ENCODE data around the gene SLAMF6. TPM values are rescaled to one million over a fixed set of nuclear protein-coding genes. Genes with fewer than 3 reads are reported as not detected.

The SLAMF6 gene
- total and polyA plus RNA-seq, 10 of the 15 experiments (the other 5 are each of a cell fraction or from before 2014, with no cell fraction given) = 20.5 to 89.6 (median 36.5) TPM

- DNase-seq (ENCODE audit: low read depth, low spot score) (no peak), FAIRE-seq (no peak), ATAC-seq (peak; percentile 11; the same call in 2 of the 3 replicates)
- ChIA-PET POLR2A (interaction anchor here (1.0 to 4.5 kb wide), 8 partner anchors 10 to 119 kb away, joined by 4 to 76 read pairs (median 19); partner anchors contain the start of genes CD84 and SLAMF6), RAD21 (ENCODE audit: unreplicated experiment) (interaction anchor here (1.0 to 17.2 kb wide), 22 partner anchors 10 to 194 kb away, joined by 3 to 292 read pairs (median 10); partner anchors contain the start of genes CD48, CD84, SLAMF1 and SLAMF6), SMC1A (ENCODE audit: uncharacterized antibody, unreplicated experiment) (interaction anchor here (0.7 to 23.5 kb wide), 16 partner anchors 10 to 161 kb away, joined by 3 to 735 read pairs (median 8); partner anchors contain the start of genes CD84, SLAMF1 and SLAMF6), CTCF (interaction anchor here (0.7 to 19.8 kb wide), 18 partner anchors 10 to 404 kb away, joined by 3 to 355 read pairs (median 4); partner anchors contain the start of gene CD84)
- H3K4me2 ChIP-seq (ENCODE audit: control insufficient read depth, insufficient read depth) = peak overlapping the region; percentile 15; the same call in 1 of the 2 replicates
- in situ Hi-C loops (cut with MboI) = loop anchor here (5.0 kb wide), 2 partner anchors 58 to 117 kb away; no protein-coding TSS in a partner anchor
- H3K4me3 ChIP-seq = no peak overlapping the region
- peak overlapping the region; percentile 98 for H3K27ac ChIP-seq (ENCODE audit: control insufficient read depth, insufficient read depth)
- no TSS peak for BruUV-seq (replicated peaks)
- 0 out of 3 replicates have a peak, but pooled peaks cover 1% of the 10 kb centered on the region for H3K9me3 ChIP-seq (replicated peaks; ENCODE audit: control insufficient read depth, insufficient read depth, low read length)
- no peaks in the 10 kb centered on the region for H3K27me3 ChIP-seq (replicated peaks in 1 of 2; ENCODE audit: control insufficient read depth in 2 of 2, insufficient read depth in 2 of 2, low read length in 1 of 2)
- H3K79me2 ChIP-seq (ENCODE audit: control insufficient read depth, insufficient read depth, low read length) = no peaks in the 10 kb centered on the region
- no peak overlapping the region; the same call in 1 of the 2 replicates for H2AFZ ChIP-seq (ENCODE audit: control insufficient read depth, low read depth, low read length)
- H3K9ac ChIP-seq (ENCODE audit: control insufficient read depth, insufficient read depth, low read length) = peak overlapping the region; percentile 44
- no peaks in the 10 kb centered on the region for H4K20me1 ChIP-seq (ENCODE audit: control insufficient read depth, insufficient read depth)
- H3K36me3 ChIP-seq (ENCODE audit: control insufficient read depth in 2 of 2, insufficient read depth in 2 of 2, low read length in 1 of 2) = peaks cover 2 to 21% of the 10 kb centered on the region in 2 experiments; a peak in 2 of 4 replicates
- peaks cover 58% of the 10 kb centered on the region for H3K4me1 ChIP-seq (ENCODE audit: control insufficient read depth, insufficient read depth, low read length)
- intact Hi-C loops (cut with micrococcal nuclease; ENCODE audit: unreplicated experiment) = loop anchor here (2.0 to 5.0 kb wide), 3 partner anchors 29 to 97 kb away; partner anchors contain the start of gene CD84
- WGBS (ENCODE audit: insufficient coverage, insufficient replicate concordance, low lambda C conversion rate, missing lambda C conversion rate) = 0% methylated on average over 3 of the region's 3 CpGs
- TF ChIP-seq SPI1 (IDR thresholded peaks at IDR 0.05; ENCODE audit: borderline replicate concordance, insufficient read depth, low read depth, low read length) (no peak), IKZF2 (IDR thresholded peaks at IDR 0.05) (peak in 1 of 2 experiments; percentile 89; a peak in 2 of 4 replicates), SMAD5 (IDR thresholded peaks at IDR 0.05; ENCODE audit: low read depth) (no peak; the same call in 1 of the 2 replicates), RELA (IDR thresholded peaks at IDR 0.05; ENCODE audit: borderline replicate concordance, partially characterized antibody) (no peak), PAX8 (IDR thresholded peaks at IDR 0.05) (no peak), ZNF687 (IDR thresholded peaks at IDR 0.05) (0 out of 2 replicates have a peak, but pooled peaks have one; percentile 10), IKZF1 (conservative IDR thresholded peaks at IDR 0.05) (peak; percentile 59), MEF2B (IDR thresholded peaks at IDR 0.05; ENCODE audit: partially characterized antibody, poor library complexity, severe bottlenecking) (peak; percentile 97)
- TF ChIP-seq, protein P1, sequence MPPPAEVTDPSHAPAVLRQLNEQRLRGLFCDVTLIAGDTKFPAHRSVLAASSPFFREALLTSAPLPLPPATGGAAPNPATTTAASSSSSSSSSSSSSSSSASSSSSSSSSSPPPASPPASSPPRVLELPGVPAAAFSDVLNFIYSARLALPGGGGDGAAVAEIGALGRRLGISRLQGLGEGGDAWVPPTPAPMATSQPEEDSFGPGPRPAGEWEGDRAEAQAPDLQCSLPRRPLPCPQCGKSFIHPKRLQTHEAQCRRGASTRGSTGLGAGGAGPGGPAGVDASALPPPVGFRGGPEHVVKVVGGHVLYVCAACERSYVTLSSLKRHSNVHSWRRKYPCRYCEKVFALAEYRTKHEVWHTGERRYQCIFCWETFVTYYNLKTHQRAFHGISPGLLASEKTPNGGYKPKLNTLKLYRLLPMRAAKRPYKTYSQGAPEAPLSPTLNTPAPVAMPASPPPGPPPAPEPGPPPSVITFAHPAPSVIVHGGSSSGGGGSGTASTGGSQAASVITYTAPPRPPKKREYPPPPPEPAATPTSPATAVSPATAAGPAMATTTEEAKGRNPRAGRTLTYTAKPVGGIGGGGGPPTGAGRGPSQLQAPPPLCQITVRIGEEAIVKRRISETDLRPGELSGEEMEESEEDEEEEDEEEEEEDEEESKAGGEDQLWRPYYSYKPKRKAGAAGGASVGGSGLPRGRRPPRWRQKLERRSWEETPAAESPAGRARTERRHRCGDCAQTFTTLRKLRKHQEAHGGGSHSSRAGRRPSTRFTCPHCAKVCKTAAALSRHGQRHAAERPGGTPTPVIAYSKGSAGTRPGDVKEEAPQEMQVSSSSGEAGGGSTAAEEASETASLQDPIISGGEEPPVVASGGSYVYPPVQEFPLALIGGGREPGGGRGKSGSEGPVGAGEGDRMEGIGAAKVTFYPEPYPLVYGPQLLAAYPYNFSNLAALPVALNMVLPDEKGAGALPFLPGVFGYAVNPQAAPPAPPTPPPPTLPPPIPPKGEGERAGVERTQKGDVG (CRISPR knock-in tag; IDR thresholded peaks at IDR 0.05) = peak; percentile 18; the same call in 1 of the 2 replicates
- TF ChIP-seq, protein P2, sequence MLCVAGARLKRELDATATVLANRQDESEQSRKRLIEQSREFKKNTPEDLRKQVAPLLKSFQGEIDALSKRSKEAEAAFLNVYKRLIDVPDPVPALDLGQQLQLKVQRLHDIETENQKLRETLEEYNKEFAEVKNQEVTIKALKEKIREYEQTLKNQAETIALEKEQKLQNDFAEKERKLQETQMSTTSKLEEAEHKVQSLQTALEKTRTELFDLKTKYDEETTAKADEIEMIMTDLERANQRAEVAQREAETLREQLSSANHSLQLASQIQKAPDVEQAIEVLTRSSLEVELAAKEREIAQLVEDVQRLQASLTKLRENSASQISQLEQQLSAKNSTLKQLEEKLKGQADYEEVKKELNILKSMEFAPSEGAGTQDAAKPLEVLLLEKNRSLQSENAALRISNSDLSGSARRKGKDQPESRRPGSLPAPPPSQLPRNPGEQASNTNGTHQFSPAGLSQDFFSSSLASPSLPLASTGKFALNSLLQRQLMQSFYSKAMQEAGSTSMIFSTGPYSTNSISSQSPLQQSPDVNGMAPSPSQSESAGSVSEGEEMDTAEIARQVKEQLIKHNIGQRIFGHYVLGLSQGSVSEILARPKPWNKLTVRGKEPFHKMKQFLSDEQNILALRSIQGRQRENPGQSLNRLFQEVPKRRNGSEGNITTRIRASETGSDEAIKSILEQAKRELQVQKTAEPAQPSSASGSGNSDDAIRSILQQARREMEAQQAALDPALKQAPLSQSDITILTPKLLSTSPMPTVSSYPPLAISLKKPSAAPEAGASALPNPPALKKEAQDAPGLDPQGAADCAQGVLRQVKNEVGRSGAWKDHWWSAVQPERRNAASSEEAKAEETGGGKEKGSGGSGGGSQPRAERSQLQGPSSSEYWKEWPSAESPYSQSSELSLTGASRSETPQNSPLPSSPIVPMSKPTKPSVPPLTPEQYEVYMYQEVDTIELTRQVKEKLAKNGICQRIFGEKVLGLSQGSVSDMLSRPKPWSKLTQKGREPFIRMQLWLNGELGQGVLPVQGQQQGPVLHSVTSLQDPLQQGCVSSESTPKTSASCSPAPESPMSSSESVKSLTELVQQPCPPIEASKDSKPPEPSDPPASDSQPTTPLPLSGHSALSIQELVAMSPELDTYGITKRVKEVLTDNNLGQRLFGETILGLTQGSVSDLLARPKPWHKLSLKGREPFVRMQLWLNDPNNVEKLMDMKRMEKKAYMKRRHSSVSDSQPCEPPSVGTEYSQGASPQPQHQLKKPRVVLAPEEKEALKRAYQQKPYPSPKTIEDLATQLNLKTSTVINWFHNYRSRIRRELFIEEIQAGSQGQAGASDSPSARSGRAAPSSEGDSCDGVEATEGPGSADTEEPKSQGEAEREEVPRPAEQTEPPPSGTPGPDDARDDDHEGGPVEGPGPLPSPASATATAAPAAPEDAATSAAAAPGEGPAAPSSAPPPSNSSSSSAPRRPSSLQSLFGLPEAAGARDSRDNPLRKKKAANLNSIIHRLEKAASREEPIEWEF (IDR thresholded peaks at IDR 0.05; ENCODE audit: insufficient replicate concordance, low read depth, low read length) = peak; percentile 4
These were observed 26.6 kb upstream of the SLAMF6 start for GRCh38 chr1:160549665-160550006.
